BE2C (cell line): ENCODE results near the gene DMXL2.
A peak's percentile ranks its signal among the peaks of the same experiment; 100 is the strongest.

ENCODE experiments used
- DNase-seq: peaks from one replicate; pipeline ENCODE4 v3.0.0-alpha.2; 2020
- H3K27me3 ChIP-seq: fragments of 250-450 bp; sonication (Bioruptor Pico); 2 replicates; pipeline ENCODE4 v1.5.1; 2020; ENCODE audit warnings: mild to moderate bottlenecking
- H3K36me3 ChIP-seq: fragments of 250-450 bp; sonication (Bioruptor Pico); 2 replicates; pipeline ENCODE4 v1.5.1; 2020; ENCODE audit warnings: mild to moderate bottlenecking
- H3K4me1 ChIP-seq: fragments of 250-450 bp; sonication (Bioruptor Pico); 2 replicates; pipeline ENCODE4 v1.5.1; 2020
- H3K4me3 ChIP-seq: 2 replicates; pipeline ENCODE4 v1.5.1; 2011; ENCODE audit warnings: low read depth, low read length
- H3K9me3 ChIP-seq: fragments of 250-450 bp; sonication (Bioruptor Pico); 2 replicates; pipeline ENCODE4 v1.5.1; 2020
- CTCF ChIP-seq: IDR thresholded peaks from 2 replicates; pipeline ENCODE4 v1.5.1; 2012; ENCODE audit warnings: mild to moderate bottlenecking, low read depth, low read length

The DMXL2 gene

GRCh38 chr15:51642696-51643095, 20.1 kb upstream of the DMXL2 start:
- Histone ChIP-seq H3K27me3 (no peaks in the 10 kb centered on the region), H3K4me3 (no peak overlapping the region), H3K9me3 (no peaks in the 10 kb centered on the region), H3K4me1 (no peaks in the 10 kb centered on the region; the same call in 1 of the 2 replicates), H3K36me3 (no peaks in the 10 kb centered on the region)
- DNase-seq, result no peak
- no peak for TF ChIP-seq CTCF

- no peak for TF ChIP-seq CTCF
These were observed 19.0 kb upstream of the DMXL2 start for GRCh38 chr15:51641490-51642130.

GRCh38 chr15:51634591-51635198, 12.1 kb upstream of the DMXL2 start:
- DNase-seq, result no peak

More at GRCh38 chr15:51641490-51642130, 19.0 kb upstream of the DMXL2 start:
- Histone ChIP-seq H3K36me3 (no peaks in the 10 kb centered on the region), H3K4me3 (no peak overlapping the region), H3K27me3 (no peaks in the 10 kb centered on the region), H3K9me3 (no peaks in the 10 kb centered on the region), H3K4me1 (no peaks in the 10 kb centered on the region; the same call in 1 of the 2 replicates)
- no peak for DNase-seq

GRCh38 chr15:51629612-51630011, 7.0 kb upstream of the DMXL2 start:
- H3K27me3 ChIP-seq, result no peaks in the 10 kb centered on the region
- H3K9me3 ChIP-seq, result no peaks in the 10 kb centered on the region
- H3K4me1 ChIP-seq, result peaks cover 10% of the 10 kb centered on the region
- no peak for DNase-seq
- no peaks in the 10 kb centered on the region for H3K36me3 ChIP-seq
- no peak overlapping the region for H3K4me3 ChIP-seq
- no peak for TF ChIP-seq CTCF

More at GRCh38 chr15:51634591-51635198, 12.1 kb upstream of the DMXL2 start:
- Histone ChIP-seq H3K4me3 (no peak overlapping the region), H3K27me3 (no peaks in the 10 kb centered on the region), H3K36me3 (no peaks in the 10 kb centered on the region), H3K9me3 (no peaks in the 10 kb centered on the region), H3K4me1 (no peaks in the 10 kb centered on the region)
- no peak for TF ChIP-seq CTCF

- Histone ChIP-seq H3K27me3 (no peaks in the 10 kb centered on the region), H3K4me3 (no peak overlapping the region), H3K4me1 (peaks cover 21% of the 10 kb centered on the region), H3K9me3 (no peaks in the 10 kb centered on the region), H3K36me3 (no peaks in the 10 kb centered on the region)
- peak; percentile 60 for DNase-seq
- no peak for TF ChIP-seq CTCF
These were observed 2.7 kb upstream of the DMXL2 start for GRCh38 chr15:51625236-51625635.

GRCh38 chr15:51624022-51624421, 1.5 kb upstream of the DMXL2 start:
- no peak for TF ChIP-seq CTCF
- Histone ChIP-seq H3K9me3 (no peaks in the 10 kb centered on the region), H3K27me3 (no peaks in the 10 kb centered on the region), H3K4me3 (no peak overlapping the region), H3K36me3 (no peaks in the 10 kb centered on the region), H3K4me1 (peaks cover 25% of the 10 kb centered on the region)
- no peak for DNase-seq
